B cell (primary cell): ENCODE measurements around the gene NCOR1. TPM values are rescaled to one million over a fixed set of nuclear protein-coding genes. Genes with fewer than 3 reads are reported as not detected.

Experiments used
- ATAC-seq: fragments of 200-7000 bp; cut with Tn5 transposase; one replicate; pipeline ENCODE4 v1.10.0; 2021; ENCODE audit warnings: low read depth, mild to moderate bottlenecking, moderate number of reproducible peaks, moderate library complexity
- CTCF ChIA-PET: fragments of 350-600 bp; sonication (Branson Sonifier 250); formaldehyde crosslinking; loops from one replicate; lab custom pipeline; 2021; ENCODE audit warnings: antibody characterized with exemption, inconsistent platforms; lab: Charles Lee
- POLR2A ChIA-PET: fragments of 350-600 bp; sonication (Branson Sonifier 250); formaldehyde crosslinking; loops from one replicate; lab custom pipeline; 2021; ENCODE audit warnings: antibody characterized with exemption; lab: Charles Lee
- DNase-seq: peaks from one replicate; pipeline ENCODE4 v3.0.0; 2013
- H2AFZ ChIP-seq: 2 replicates; pipeline ENCODE4 v1.6.1; 2012; ENCODE audit warnings: mild to moderate bottlenecking, low read depth, low read length; ENCODE audit not compliant: insufficient read depth, poor library complexity, severe bottlenecking
- H3K27ac ChIP-seq, 2 donors: 1 replicate in 1 of 2; 2 replicates in 1 of 2; pipeline ENCODE4 v1.5.1; 2012 to 2013; ENCODE audit warnings: low read length in 2 of 2, mild to moderate bottlenecking in 2 of 2, moderate library complexity in 1 of 2
- H3K27me3 ChIP-seq, 4 experiments: fragments of 200-600 bp in 1 of 4; sonication (generic) in 1 of 4; replicated peaks in 1 of 4; 1 replicate in 2 of 4; 2 replicates in 2 of 4; pipeline versions ENCODE4 v1.6.1 to v1.7.0; 2013 to 2016; ENCODE audit warnings: low read length in 3 of 4, mild to moderate bottlenecking in 2 of 4, mixed read lengths in 1 of 4, moderate library complexity in 1 of 4; ENCODE audit not compliant: insufficient read depth in 4 of 4, control insufficient read depth in 3 of 4; ENCODE audit errors: control extremely low read depth in 1 of 4
- H3K36me3 ChIP-seq, 2 experiments: replicated peaks in 1 of 2; 1 replicate in 1 of 2; 2 replicates in 1 of 2; pipeline versions ENCODE4 v1.6.1 to v1.7.1; 2013; ENCODE audit warnings: low read length in 1 of 2; ENCODE audit not compliant: insufficient read depth in 2 of 2, control insufficient read depth in 1 of 2; ENCODE audit errors: control extremely low read depth in 1 of 2, extremely low read depth in 1 of 2
- H3K4me1 ChIP-seq, 2 donors: fragments of 200-600 bp in 1 of 2; sonication (generic) in 1 of 2; 1 replicate in 1 of 2; 2 replicates in 1 of 2; pipeline versions ENCODE4 v1.5.1 to v1.6.1; 2013 to 2017; ENCODE audit warnings: low read length in 2 of 2; ENCODE audit not compliant: control insufficient read depth in 2 of 2, insufficient read depth in 2 of 2
- H3K4me2 ChIP-seq: replicated peaks from 2 replicates; pipeline ENCODE3; 2012; ENCODE audit warnings: mild to moderate bottlenecking, low read depth, low read length; ENCODE audit not compliant: poor library complexity, severe bottlenecking
- H3K4me3 ChIP-seq, 5 experiments: fragments of 200-600 bp in 1 of 5; sonication (generic) in 1 of 5; 1 replicate in 3 of 5; 2 replicates in 2 of 5; pipeline versions ENCODE4 v1.5.1 to v1.7.0; 2011 to 2016; ENCODE audit warnings: low read length in 4 of 5, mild to moderate bottlenecking in 4 of 5, low read depth in 2 of 5, control low read depth in 1 of 5, moderate library complexity in 1 of 5; ENCODE audit not compliant: insufficient read depth in 1 of 5; ENCODE audit errors: control extremely low read depth in 1 of 5, extremely low read depth in 1 of 5
- H3K79me2 ChIP-seq: fragments of 200-600 bp; sonication (generic); one replicate; pipeline ENCODE4 v1.6.0; 2016; ENCODE audit warnings: low read length; ENCODE audit not compliant: control insufficient read depth, insufficient read depth
- H3K9ac ChIP-seq: fragments of 200-600 bp; sonication (generic); 2 replicates; pipeline ENCODE4 v1.6.1; 2017; ENCODE audit warnings: mild to moderate bottlenecking, low read length, moderate library complexity
- H3K9me3 ChIP-seq, 3 donors: one replicate each; pipeline versions ENCODE4 v1.6.1 to v1.7.1; 2013; ENCODE audit warnings: low read length in 2 of 3; ENCODE audit not compliant: control insufficient read depth in 2 of 3, insufficient read depth in 1 of 3; ENCODE audit errors: control extremely low read depth in 1 of 3
- H4K20me1 ChIP-seq: 2 replicates; pipeline ENCODE4 v1.6.0; 2012; ENCODE audit warnings: mild to moderate bottlenecking, low read length; ENCODE audit not compliant: insufficient read depth, control insufficient read depth, poor library complexity, severe bottlenecking
- H3K27ac Mint-ChIP-seq: one replicate; pipeline ENCODE4 v1.8.0; 2021; ENCODE audit warnings: mixed read lengths
- H3K27me3 Mint-ChIP-seq: one replicate; pipeline ENCODE4 v1.8.0; 2021; ENCODE audit warnings: mixed read lengths
- H3K4me1 Mint-ChIP-seq: one replicate; pipeline ENCODE4 v1.8.0; 2021; ENCODE audit warnings: mixed read lengths
- H3K4me3 Mint-ChIP-seq: one replicate; pipeline ENCODE4 v1.8.0; 2021; ENCODE audit warnings: mixed read lengths
- H3K9me3 Mint-ChIP-seq: one replicate; pipeline ENCODE4 v1.8.0; 2022; ENCODE audit warnings: mixed read lengths; ENCODE audit not compliant: insufficient read depth
- CTCF ChIP-seq: fragments of 200-600 bp; IDR thresholded peaks from one replicate; pipeline ENCODE4 v1.8.0; 2022; ENCODE audit warnings: antibody characterized with exemption, mild to moderate bottlenecking
- EZH2 ChIP-seq: IDR thresholded peaks from 2 replicates; pipeline ENCODE4 v1.6.1; 2012; ENCODE audit warnings: borderline replicate concordance, low read depth, mild to moderate bottlenecking, moderate library complexity, low read length; ENCODE audit not compliant: insufficient read depth, poor library complexity, severe bottlenecking
- WGBS: methylation state at CpG from one replicate; pipeline ENCODE4 v1.1.5; 2013; ENCODE audit warnings: missing lambda C conversion rate; ENCODE audit not compliant: insufficient coverage; 5-methylcytosine and 5-hydroxymethylcytosine counted together
- intact Hi-C: fragments of 100-400 bp; cut with micrococcal nuclease; formaldehyde crosslinking; loops from one replicate; pipeline ENCODE4 v1.10.0; 2022
- polyA plus RNA-seq: library from polyadenylated mRNA; depleted of rRNA; stranded (reverse); fragments of >200 nt; gene quantifications from 2 replicates; pipeline ENCODE4 v1.2.3, GENCODE V29; 2012
- total RNA-seq, 2 donors: library from RNA; stranded (reverse); fragments of 120-200 nt in 1 of 2; gene quantifications; 1 replicate in 1 of 2; 2 replicates in 1 of 2; pipeline versions ENCODE4 v1.2.3 to v1.2.4, GENCODE V29; 2013 to 2022

The NCOR1 gene
- total and polyA plus RNA-seq, 2 donors (not counting 1 experiment from before 2014, with no cell fraction given), result 46.3 to 217 TPM

DNA sequence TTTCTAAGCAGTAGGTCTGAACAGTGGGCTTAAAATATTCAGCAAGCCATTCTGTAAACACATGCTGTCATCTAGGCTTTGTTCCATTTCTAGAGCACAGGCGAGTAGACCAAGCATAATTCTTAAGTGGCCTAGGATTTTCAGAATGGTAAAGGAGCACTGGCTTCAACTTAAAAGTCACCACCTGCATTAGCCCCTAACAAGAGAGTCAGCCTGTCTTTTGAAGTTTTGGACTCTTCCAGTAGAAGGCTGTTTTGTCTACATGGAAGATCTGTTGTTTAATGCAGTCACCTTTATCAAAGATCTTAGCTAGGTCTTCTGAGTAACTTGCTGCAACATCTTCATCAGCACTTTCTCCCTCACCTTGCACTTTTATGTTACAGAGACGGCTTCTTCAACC lies 179.1 kb downstream of the NCOR1 start:
- Histone ChIP-seq H3K4me3 (no peak overlapping the region), H3K9ac (no peak overlapping the region), H3K79me2 (no peaks in the 10 kb centered on the region), H3K27ac (no peak overlapping the region), H3K4me2 (no peak overlapping the region), H3K4me1 (no peaks in the 10 kb centered on the region), H4K20me1 (no peaks in the 10 kb centered on the region), H3K9me3 (no peaks in the 10 kb centered on the region), H2AFZ (no peak overlapping the region), H3K36me3 (peaks cover 3 to 84% of the 10 kb centered on the region in 2 experiments), H3K27me3 (no peaks in the 10 kb centered on the region)
- intact Hi-C loops, result no loop called here
- CTCF ChIA-PET, result no interaction called here
- Mint-ChIP-seq H3K4me3 (no peak overlapping the region), H3K27ac (no peak overlapping the region), H3K27me3 (no peaks in the 10 kb centered on the region), H3K9me3 (no peaks in the 10 kb centered on the region), H3K4me1 (no peaks in the 10 kb centered on the region)
- WGBS, result 100% methylated on average over 1 of the region's 2 CpGs
- ATAC-seq, result no peak
- no peak for TF ChIP-seq EZH2
- TF ChIP-seq CTCF, result no peak
- POLR2A ChIA-PET, result no interaction called here
- no peak for DNase-seq

DNA sequence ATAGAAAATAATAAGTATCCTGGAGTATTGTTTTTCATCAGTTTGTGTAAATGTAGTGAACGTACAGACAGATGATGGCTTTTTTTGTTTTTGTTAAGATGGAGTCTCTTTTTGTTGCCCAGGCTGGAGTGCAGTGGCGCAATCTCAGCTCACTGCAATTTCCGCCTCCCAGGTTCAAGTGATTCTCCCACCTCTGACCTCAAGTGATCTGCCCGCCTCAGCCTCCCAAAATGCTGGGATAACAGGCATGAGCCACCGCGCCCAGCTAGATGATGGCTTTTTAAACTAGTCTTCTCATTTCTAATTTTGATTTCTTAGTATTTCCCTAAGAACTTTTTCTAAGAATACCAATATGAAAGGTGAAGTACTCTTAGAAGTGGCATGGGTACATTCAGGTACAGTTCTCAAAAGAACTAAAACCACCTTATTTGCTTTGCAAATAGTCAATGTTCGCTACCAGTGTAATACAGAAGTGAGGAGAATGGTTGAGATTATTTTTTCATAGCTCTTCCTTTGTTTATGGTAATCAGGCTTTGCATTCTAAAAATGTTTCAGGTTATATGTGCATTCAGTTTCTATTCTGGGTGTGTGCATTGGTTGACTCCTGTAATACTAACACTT lies 181.5 kb downstream of the NCOR1 start:
- no peak overlapping the region for H2AFZ ChIP-seq
- no peaks in the 10 kb centered on the region for H3K4me1 ChIP-seq
- no peaks in the 10 kb centered on the region for H4K20me1 ChIP-seq
- 100% methylated on average over 1 of the region's 7 CpGs for WGBS
- H3K79me2 ChIP-seq, result no peaks in the 10 kb centered on the region
- ATAC-seq (no peak), DNase-seq (no peak)
- H3K4me3 Mint-ChIP-seq, result no peak overlapping the region
- H3K27ac ChIP-seq, result no peak overlapping the region
- POLR2A ChIA-PET, result no interaction called here
- no peaks in the 10 kb centered on the region for H3K27me3 Mint-ChIP-seq
- H3K27me3 ChIP-seq, result no peaks in the 10 kb centered on the region
- CTCF ChIA-PET, result no interaction called here
- intact Hi-C loops, result no loop called here
- no peak overlapping the region for H3K27ac Mint-ChIP-seq
- no peaks in the 10 kb centered on the region for H3K4me1 Mint-ChIP-seq
- no peak for TF ChIP-seq CTCF
- no peak for TF ChIP-seq EZH2
- no peaks in the 10 kb centered on the region for H3K9me3 Mint-ChIP-seq
- H3K9ac ChIP-seq, result no peak overlapping the region
- peaks cover 2 to 86% of the 10 kb centered on the region in 2 experiments for H3K36me3 ChIP-seq
- H3K9me3 ChIP-seq, result no peaks in the 10 kb centered on the region
- no peak overlapping the region for H3K4me2 ChIP-seq
- no peak overlapping the region for H3K4me3 ChIP-seq
